ENCODE results near the gene GNE.
"Not testable (repeated sequence)": the region's sequence is repeated elsewhere in the genome, so short reads cannot be mapped to it uniquely, and the experiment has no call there.

DNA sequence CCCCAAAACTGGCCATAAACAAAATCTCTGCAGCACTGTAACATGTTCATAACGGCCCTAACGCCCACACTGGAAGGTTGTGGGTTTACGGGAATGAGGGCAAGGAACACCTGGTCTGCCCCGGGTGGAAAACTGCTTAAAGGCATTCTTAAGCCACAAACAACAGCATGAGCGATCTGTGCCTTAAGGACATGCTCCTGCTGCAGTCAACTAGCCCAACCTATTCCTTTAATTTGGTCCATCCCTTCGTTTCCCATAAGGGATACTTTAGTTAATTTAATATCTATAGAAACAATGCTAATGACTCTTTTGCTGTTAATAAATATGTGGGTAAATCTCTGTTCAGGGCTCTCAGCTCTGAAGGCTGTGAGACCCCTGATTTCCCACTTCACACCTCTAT lies 78.0 kb downstream of the GNE start:
- TF ChIP-seq, protein P1, sequence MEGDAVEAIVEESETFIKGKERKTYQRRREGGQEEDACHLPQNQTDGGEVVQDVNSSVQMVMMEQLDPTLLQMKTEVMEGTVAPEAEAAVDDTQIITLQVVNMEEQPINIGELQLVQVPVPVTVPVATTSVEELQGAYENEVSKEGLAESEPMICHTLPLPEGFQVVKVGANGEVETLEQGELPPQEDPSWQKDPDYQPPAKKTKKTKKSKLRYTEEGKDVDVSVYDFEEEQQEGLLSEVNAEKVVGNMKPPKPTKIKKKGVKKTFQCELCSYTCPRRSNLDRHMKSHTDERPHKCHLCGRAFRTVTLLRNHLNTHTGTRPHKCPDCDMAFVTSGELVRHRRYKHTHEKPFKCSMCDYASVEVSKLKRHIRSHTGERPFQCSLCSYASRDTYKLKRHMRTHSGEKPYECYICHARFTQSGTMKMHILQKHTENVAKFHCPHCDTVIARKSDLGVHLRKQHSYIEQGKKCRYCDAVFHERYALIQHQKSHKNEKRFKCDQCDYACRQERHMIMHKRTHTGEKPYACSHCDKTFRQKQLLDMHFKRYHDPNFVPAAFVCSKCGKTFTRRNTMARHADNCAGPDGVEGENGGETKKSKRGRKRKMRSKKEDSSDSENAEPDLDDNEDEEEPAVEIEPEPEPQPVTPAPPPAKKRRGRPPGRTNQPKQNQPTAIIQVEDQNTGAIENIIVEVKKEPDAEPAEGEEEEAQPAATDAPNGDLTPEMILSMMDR (conservative IDR thresholded peaks at IDR 0.05; ENCODE audit: low read depth, low read length) = not testable (repeated sequence)
- not testable (repeated sequence) for TF ChIP-seq EZH2 (IDR thresholded peaks at IDR 0.05; ENCODE audit: borderline replicate concordance, low read depth, low read length, poor library complexity, severe bottlenecking)

Measured in A673 (cell line).